ENCODE results near the gene GALNT13.

Gene GALNT13

GRCh38 chr2:154132827-154133226 lies 261.1 kb downstream of the GALNT13 start:
- no peak for DNase-seq

GRCh38 chr2:154133823-154134222 lies 262.1 kb downstream of the GALNT13 start:
- no peak for DNase-seq

DNA sequence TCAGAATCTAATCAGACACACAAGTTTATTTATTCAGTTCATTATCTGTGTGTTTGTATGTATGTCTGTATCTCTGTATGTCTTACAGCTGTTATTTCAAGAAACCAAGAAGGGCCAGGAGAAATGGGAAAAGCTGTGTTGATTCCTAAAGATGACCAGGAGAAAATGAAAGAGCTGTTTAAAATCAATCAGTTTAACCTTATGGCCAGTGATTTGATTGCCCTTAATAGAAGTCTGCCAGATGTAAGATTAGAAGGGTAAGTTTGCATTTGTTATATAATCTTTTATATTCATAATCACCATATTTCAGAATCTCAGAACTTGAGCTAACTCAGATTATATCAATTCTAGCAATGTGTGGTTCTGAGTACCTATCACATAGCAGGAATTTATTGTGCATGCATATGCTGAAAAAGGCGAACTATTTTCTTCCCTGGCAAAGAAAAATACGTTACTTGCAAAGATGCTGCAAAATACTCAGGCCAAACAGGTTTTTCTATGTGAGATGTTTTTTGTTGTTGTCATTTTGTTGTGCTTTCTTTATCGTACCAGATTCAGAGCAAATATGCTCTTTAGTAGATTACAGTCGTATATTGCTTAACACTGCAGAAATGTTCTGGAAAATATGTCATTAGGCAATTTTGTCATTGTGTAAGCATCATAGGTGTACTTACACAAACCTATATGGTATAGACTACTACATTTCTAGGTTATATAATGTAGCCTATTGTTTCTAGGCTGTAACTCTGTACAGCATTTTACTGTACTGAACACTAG lies 268.7 kb downstream of the GALNT13 start:
- no peak for DNase-seq

DNA sequence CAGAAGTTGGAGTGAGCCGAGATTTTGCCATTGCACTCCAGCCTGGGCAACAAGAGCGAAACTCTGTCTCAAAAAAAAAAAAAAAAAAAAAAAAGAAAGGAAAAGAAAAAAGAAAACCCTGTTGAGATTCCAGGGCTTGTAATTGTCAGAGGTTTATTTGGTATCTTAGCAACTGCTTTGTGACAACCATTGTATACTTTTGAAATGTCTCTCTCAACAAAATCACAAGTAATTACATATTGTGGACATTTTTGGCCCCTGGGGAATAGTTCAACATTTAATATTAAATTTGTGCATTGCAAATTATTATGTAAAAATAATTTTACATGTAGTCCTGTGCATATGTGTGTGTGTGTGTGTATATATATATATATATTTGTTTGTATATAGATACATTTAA lies 270.8 kb downstream of the GALNT13 start:
- no peak for DNase-seq

GRCh38 chr2:154143105-154143504 lies 271.4 kb downstream of the GALNT13 start:
- DNase-seq, result no peak

GRCh38 chr2:154158101-154158500 lies 286.4 kb downstream of the GALNT13 start:
- DNase-seq, result no peak

DNA sequence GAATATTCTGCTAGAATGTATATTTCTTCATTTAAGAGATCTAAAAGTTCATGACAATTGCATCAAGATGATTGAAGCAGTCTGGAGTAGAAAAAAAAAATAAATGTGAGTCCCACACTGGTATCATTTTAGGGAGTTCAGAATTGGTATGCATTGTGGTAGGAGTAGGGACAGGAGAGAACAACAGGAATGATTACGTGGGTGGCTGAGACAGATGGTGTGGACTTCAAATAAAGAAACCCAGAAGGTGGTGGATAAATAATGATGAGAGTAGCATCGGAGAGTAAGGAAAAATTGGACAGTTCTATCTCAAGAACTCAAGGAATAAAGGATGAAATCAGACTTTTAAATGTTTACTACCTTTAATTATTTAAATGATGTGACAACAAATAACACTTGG lies 289.6 kb downstream of the GALNT13 start:
- DNase-seq, result no peak

DNA sequence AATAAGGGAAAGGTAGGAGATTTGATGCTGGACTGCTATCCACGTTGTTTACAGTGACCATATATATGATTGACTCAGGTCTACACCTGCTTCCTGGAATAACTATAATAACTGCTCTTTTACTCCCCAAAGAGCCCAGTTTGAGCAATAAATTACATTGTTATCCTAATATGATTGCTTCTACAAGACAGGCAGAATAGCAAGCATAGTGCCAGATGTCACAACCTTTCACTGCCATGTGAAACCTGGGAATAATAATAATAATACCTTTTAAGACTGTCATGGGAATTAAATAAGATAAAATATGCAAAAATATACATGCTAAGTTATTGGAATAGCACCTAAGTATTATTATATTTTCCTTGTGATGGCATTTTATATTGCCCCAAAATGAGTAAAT lies 298.7 kb downstream of the GALNT13 start:
- no peak for DNase-seq

DNA sequence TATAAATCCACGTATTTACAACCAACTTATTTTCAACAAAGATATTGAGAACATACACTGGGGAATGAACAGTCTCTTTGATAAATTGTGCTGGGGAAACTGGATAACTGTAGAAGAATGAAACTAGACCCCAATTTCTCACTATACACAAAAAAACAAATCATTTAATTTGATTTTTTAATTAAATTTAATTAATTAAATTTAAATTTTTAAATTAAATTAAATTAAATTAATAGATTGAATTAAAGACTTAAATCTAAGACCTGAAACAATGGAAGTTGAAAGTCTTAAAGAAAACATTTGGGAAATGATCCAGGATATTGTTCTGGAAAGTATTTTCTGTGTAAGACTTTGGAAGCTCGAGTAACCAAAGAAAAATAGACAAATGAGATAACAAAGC lies 301.4 kb downstream of the GALNT13 start:
- no peak for DNase-seq

- DNase-seq, result no peak
Observed at GRCh38 chr2:154173919-154174318, 302.2 kb downstream of the GALNT13 start.

- DNase-seq, result no peak
Observed at GRCh38 chr2:154182008-154182407, 310.3 kb downstream of the GALNT13 start.

DNA sequence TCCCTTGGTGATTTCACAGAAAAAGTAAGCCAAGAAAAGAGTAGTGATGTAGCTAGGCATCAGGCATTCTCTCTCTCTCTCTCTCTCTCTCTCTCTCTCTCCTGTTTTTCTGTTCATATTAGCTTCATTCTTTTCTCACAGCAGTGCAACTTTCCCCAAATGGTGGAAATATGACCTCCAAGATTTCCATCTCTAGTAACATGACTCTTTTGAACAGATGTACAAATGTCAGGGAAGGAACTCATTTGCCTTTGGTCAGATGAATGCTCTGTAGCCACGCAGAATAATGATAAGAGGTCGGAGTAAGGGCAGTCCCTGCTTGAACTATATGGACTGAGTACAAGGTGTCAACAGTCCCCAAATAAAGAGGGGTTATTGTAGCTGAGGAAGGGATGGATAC lies 316.2 kb downstream of the GALNT13 start:
- no peak for DNase-seq

DNA sequence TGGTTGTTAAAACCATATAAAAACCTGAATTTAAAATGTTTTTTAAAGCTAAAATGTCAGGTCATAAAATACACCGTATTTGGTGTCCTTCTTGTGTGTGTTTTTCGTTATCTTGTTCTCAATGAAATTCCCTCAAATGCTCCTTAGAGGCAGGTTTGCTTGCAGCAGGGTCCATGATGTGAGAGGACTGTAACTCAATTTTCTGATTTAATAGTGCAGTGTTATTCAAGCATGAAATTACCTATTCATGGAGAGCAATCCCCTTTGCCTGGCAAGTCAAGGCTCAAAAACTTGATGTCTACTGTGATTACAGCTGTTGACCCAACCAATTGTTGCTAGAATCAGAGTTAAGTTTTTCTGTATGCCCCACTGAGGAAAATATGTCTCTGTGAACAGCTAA lies 318.2 kb downstream of the GALNT13 start:
- DNase-seq, result no peak

DNA sequence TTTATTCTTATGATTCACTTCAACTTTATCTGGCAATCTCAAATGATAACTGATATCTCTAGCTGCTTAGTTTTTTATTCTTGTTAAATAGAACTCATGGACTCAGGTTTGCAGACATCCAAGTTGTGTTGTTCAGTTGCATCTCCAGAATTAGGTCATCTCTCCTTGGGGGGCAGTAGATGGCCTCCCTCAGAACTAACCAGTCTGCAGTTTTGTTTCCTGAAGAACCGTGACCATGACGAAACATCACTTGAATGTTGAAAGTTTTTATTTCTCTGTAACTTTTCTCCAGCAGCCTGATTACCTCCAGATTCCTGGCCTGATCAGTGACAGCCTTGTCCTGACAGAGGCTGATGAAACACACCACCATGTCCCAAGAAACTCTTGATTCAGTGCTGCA lies 321.5 kb downstream of the GALNT13 start:
- no peak for DNase-seq

- no peak for DNase-seq
Observed at GRCh38 chr2:154194909-154195643, 323.4 kb downstream of the GALNT13 start.

- DNase-seq, result no peak
Observed at GRCh38 chr2:154195644-154196195, 324.0 kb downstream of the GALNT13 start.

DNA sequence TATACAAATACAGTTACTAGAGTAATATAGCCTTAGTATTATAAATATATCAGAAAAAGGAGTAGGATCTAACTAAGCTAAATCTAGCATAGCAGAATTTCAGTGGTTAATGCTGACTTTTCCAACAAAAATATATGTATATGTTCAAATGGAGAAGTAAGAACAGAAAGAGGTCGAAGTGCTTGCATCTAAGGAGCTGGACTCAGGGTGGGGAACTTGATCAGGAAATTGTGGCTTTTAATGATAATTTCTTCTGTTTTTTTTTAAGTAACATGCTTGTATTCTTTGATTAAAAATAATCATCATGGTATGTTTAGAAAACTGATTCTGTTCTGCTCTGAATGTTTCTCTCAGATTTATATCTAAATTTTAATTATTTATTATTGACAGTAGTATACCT lies 327.1 kb downstream of the GALNT13 start:
- DNase-seq, result no peak

GRCh38 chr2:154203206-154203605 lies 331.5 kb downstream of the GALNT13 start:
- DNase-seq, result no peak

GRCh38 chr2:154203902-154204301 lies 332.2 kb downstream of the GALNT13 start:
- DNase-seq, result no peak

DNA sequence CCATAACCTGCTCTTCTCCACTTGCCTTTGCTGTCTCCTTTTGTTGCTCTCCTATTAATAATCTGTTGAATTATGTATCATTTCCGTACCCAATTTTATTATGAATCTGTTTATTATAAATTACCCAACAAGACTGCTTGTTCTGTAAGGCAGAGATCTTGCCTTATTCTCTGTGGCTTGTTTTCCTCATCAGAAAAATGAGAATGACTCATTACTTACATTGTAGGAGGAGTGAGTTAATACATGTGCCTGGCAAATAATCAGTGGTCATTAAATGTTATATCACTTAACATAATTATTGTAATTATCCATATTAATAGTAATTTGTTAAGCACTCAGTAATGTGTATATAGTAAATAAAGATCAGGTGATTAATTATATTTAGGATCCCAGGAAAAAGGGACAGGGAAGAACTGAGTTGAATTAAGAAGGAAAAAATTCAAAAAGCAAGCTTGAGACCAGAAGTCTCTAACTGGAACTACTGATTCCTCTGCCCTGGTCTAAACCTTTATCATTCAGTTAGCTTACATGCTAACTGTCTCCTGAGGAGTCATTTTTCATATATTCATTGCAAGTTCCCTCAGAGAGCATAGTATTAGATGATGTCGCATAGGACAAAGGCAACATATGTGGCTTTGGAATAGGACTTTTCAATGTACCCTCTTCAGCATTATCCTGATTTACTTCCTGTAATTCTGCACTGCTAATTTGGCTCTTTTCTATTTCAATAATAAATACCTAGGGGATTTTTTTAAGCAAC lies 335.7 kb downstream of the GALNT13 start:
- DNase-seq, result no peak

GRCh38 chr2:154223726-154224125 lies 352.0 kb downstream of the GALNT13 start:
- no peak for DNase-seq

DNA sequence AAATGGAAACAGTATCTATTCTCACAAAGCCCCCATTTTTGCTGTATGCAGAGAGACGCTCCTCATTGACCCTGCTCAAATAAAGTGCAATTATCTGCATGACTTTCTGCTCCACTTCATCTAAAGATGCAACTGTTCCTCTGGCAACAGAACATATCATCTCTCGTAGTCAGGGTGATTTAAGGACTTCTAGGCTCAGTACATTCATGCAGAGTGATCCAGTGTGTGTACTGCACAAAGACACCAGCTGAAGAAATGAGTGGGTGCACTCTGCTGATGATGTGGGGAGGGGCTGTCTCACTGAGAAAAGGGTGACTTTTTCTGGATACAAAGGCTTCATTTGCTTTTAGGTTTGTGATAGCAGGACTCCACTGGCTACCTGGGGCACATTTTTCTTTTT lies 355.2 kb downstream of the GALNT13 start:
- no peak for DNase-seq

DNA sequence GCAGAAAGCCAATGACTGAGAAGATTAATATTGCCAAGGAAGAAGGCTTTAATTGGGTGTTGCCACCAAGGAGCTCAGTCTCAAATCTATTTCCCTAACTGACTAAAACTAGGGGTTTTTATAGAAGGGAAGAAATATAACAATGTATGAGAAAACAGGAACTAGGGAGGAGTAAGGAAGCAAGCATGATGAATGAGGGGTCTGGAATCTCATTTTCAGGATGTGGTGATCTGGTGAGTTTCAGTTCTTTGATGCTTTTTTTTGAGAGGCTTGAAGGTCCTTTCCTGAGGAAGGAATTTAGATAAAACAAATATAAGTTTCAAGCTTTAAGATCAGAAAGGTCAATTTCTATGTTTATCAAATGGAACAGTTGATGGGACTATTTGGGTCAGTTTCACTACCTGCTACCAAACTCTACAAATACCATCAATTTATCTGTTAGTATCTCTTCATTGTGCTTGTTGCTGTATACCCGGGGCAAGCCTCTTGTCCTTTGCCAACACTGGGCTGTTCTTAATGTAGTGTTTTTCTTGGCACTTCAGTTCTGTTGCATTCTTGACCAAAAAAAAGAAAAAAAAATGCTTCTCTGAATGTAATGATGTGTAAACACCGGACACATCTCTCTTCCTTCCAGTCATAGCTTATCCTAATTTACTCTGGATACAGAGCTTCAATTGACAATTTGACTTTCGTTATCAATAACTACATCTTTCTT lies 357.0 kb downstream of the GALNT13 start:
- DNase-seq, result no peak

Measured in activated gamma-delta T cell treated with Interleukin-2 at 50 U/mL for 16 hours (primary cell).